Gastrocnemius medialis (tissue), 4 donors: ENCODE results near the gene CHMP2A. TPM values are rescaled to one million over a fixed set of nuclear protein-coding genes. Genes with fewer than 3 reads are reported as not detected.
"Not testable (repeated sequence)": the region's sequence is repeated elsewhere in the genome, so short reads cannot be mapped to it uniquely, and the experiment has no call there.

Experiments used
- ATAC-seq, 2 donors: fragments of 150-250 bp; one replicate each; pipeline ENCODE4 v1.9.1; 2016
- DNase-seq, 2 donors: peaks; one replicate each; pipeline ENCODE4 v3.0.0-alpha.2; 2019
- H3K27ac ChIP-seq, 4 donors: fragments of 200-600 bp; sonication (generic); 1 replicate in 1 of 4; 2 replicates in 3 of 4; pipeline ENCODE4 v1.5.1; 2016 to 2018; ENCODE audit warnings: mild to moderate bottlenecking in 2 of 4, moderate library complexity in 1 of 4
- H3K27me3 ChIP-seq, 3 donors: fragments of 200-600 bp; sonication (generic) in 2 of 3; 1 replicate in 1 of 3; 2 replicates in 2 of 3; pipeline versions ENCODE4 v1.5.1 to v1.6.0; 2016 to 2019; ENCODE audit warnings: mild to moderate bottlenecking in 1 of 3, moderate library complexity in 1 of 3
- H3K36me3 ChIP-seq, 2 donors: fragments of 200-600 bp; sonication (generic) in 1 of 2; one replicate each; pipeline ENCODE4 v1.5.1; 2017 to 2018
- H3K4me1 ChIP-seq, 2 donors: fragments of 200-600 bp; sonication (generic) in 1 of 2; one replicate each; pipeline ENCODE4 v1.5.1; 2016 to 2017; ENCODE audit warnings: mild to moderate bottlenecking in 2 of 2
- H3K4me3 ChIP-seq, 4 donors: fragments of 200-600 bp; sonication (generic) in 3 of 4; 1 replicate in 1 of 4; 2 replicates in 3 of 4; pipeline ENCODE4 v1.5.1; 2016 to 2019; ENCODE audit warnings: mild to moderate bottlenecking in 2 of 4
- H3K9me3 ChIP-seq, 3 donors: fragments of 200-600 bp; sonication (generic) in 2 of 3; 1 replicate in 1 of 3; 2 replicates in 2 of 3; pipeline ENCODE4 v1.5.1; 2016 to 2019
- CTCF ChIP-seq, 5 experiments: fragments of 450-650 bp in 3 of 5; fragments of 200-600 bp in 2 of 5; sonication (generic) in 2 of 5; IDR thresholded peaks in 4 of 5; conservative IDR thresholded peaks in 1 of 5; 1 replicate in 4 of 5; 2 replicates in 1 of 5; pipeline ENCODE4 v1.5.1; 2016 to 2019; ENCODE audit warnings: antibody characterized with exemption in 5 of 5, mild to moderate bottlenecking in 3 of 5, moderate library complexity in 3 of 5
- POLR2A ChIP-seq, 2 donors: fragments of 450-650 bp; IDR thresholded peaks; one replicate each; pipeline ENCODE4 v1.6.1; 2017; ENCODE audit warnings: antibody characterized with exemption in 2 of 2, mild to moderate bottlenecking in 2 of 2, moderate library complexity in 2 of 2
- in situ Hi-C, 4 donors: fragments of 200-750 bp; cut with MboI; loops; one replicate each; pipeline versions ENCODE4 v1.15.0 to v1.8.0; 2017; ENCODE audit warnings: low sequenced_read_pairs in 4 of 4
- intact Hi-C: fragments of 100-400 bp; cut with DNase I; formaldehyde crosslinking; loops from one replicate; pipeline ENCODE4 v1.15.1; 2023; ENCODE audit warnings: low total_unique reads
- total RNA-seq, 4 donors: library from RNA; depleted of rRNA; stranded (reverse); fragments of >200 nt; gene quantifications; one replicate each; pipeline versions ENCODE4 v1.1.0 to v1.2.3, GENCODE V29; 2016

The CHMP2A gene
- total RNA-seq, 4 donors from 2014 or later, result 82.3 to 165 (median 113) TPM

GRCh38 chr19:58545286-58546018 is 9.5 kb downstream of the CHMP2A start:
- no peak for DNase-seq
- intact Hi-C loops, result no loop called here

GRCh38 chr19:58544591-58545285 is 10.2 kb downstream of the CHMP2A start:
- in situ Hi-C loops, result no loop called here
- no peaks in the 10 kb centered on the region for H3K9me3 ChIP-seq

More at GRCh38 chr19:58545286-58546018, 9.5 kb downstream of the CHMP2A start:
- H3K4me1 ChIP-seq, result peaks cover 21 to 26% of the 10 kb centered on the region in 2 donors
- ATAC-seq, result no peak
- peaks cover 3 to 44% of the 10 kb centered on the region in 2 donors for H3K36me3 ChIP-seq
- H3K9me3 ChIP-seq, result no peaks in the 10 kb centered on the region
- peak overlapping the region; percentile 75 to 94 (median 88) for H3K4me3 ChIP-seq
- no peaks in the 10 kb centered on the region for H3K27me3 ChIP-seq
- peak overlapping the region; percentile 63 to 97 (median 93) for H3K27ac ChIP-seq
- TF ChIP-seq POLR2A (IDR thresholded peaks at IDR 0.05) (no peak), CTCF (IDR thresholded peaks at IDR 0.05 in 4 of 5, conservative IDR thresholded peaks at IDR 0.05 in 1 of 5) (no peak)
- in situ Hi-C loops, result no loop called here

GRCh38 chr19:58543826-58544590 is 10.9 kb downstream of the CHMP2A start, which contains the start of gene TRIM28:
Gene TRIM28, plus strand, starts transcription at chr19:58544064. Its CDS starts 694 bp downstream, at chr19:58544758.
- peak; percentile 97 to 98 for ATAC-seq

More at GRCh38 chr19:58544591-58545285, 10.2 kb downstream of the CHMP2A start:
- Histone ChIP-seq H3K4me3 (peak overlapping the region; percentile 75 to 94 (median 88)), H3K27ac (peak overlapping the region; percentile 92 to 97 (median 96)), H3K36me3 (peaks cover 3 to 37% of the 10 kb centered on the region in 2 donors), H3K27me3 (no peaks in the 10 kb centered on the region), H3K4me1 (peaks cover 21 to 26% of the 10 kb centered on the region in 2 donors)
- TF ChIP-seq CTCF (IDR thresholded peaks at IDR 0.05 in 4 of 5, conservative IDR thresholded peaks at IDR 0.05 in 1 of 5) (peak in 1 of 5 experiments; percentile 3), POLR2A (IDR thresholded peaks at IDR 0.05) (no peak)
- peak; percentile 63 to 64 for ATAC-seq
- intact Hi-C loops, result loop anchor here (1.0 kb wide), 4 partner anchors 14 to 45 kb away; partner anchors contain the start of genes MZF1, UBE2M and ZBTB45
- no peak for DNase-seq

GRCh38 chr19:58542641-58543372 is 12.1 kb downstream of the CHMP2A start:
- ATAC-seq, H3K9me3 ChIP-seq, DNase-seq, intact Hi-C loops, in situ Hi-C loops: not testable (repeated sequence)
- H3K4me1 ChIP-seq, result peaks cover 21 to 32% of the 10 kb centered on the region in 2 donors
- H3K27ac ChIP-seq, result peak overlapping the region; percentile 92 to 97 (median 96)
- peaks cover 0 to 18% of the 10 kb centered on the region in 2 donors for H3K36me3 ChIP-seq
- H3K27me3 ChIP-seq, result peaks cover 0 to 11% (median 10%) of the 10 kb centered on the region in 3 donors
- peak overlapping the region; percentile 60 to 91 (median 75) for H3K4me3 ChIP-seq

More at GRCh38 chr19:58543826-58544590, 10.9 kb downstream of the CHMP2A start, which contains the start of gene TRIM28:
- peak within 1 kb of the TSS; percentile 75 to 94 (median 88) for H3K4me3 ChIP-seq
- in situ Hi-C loops, result no loop called here
- H3K9me3 ChIP-seq, result no peaks in the 10 kb centered on the region
- TF ChIP-seq POLR2A (IDR thresholded peaks at IDR 0.05) (peak; percentile 97 to 98), CTCF (IDR thresholded peaks at IDR 0.05 in 4 of 5, conservative IDR thresholded peaks at IDR 0.05 in 1 of 5) (peak in 1 of 5 experiments; percentile 1)
- peak; percentile 95 to 97 for DNase-seq
- intact Hi-C loops, result loop anchor here (1.0 kb wide), 4 partner anchors 14 to 45 kb away; partner anchors contain the start of genes MZF1, UBE2M and ZBTB45
- no peaks in the 10 kb centered on the region for H3K27me3 ChIP-seq
- H3K27ac ChIP-seq, result peak within 1 kb of the TSS; percentile 92 to 97 (median 96)
- peaks cover 21 to 26% of the 10 kb centered on the region in 2 donors for H3K4me1 ChIP-seq
- peaks cover 3 to 30% of the 10 kb centered on the region in 2 donors for H3K36me3 ChIP-seq

GRCh38 chr19:58539169-58539559 is 15.7 kb downstream of the CHMP2A start:
- DNase-seq, H3K4me1 ChIP-seq, intact Hi-C loops, H3K36me3 ChIP-seq, H3K4me3 ChIP-seq, H3K9me3 ChIP-seq, H3K27ac ChIP-seq, in situ Hi-C loops, ATAC-seq: not testable (repeated sequence)
- H3K27me3 ChIP-seq, result peaks cover 0 to 17% (median 16%) of the 10 kb centered on the region in 3 donors
